ENCODE measurements around the gene CMTM7.

The CMTM7 gene

DNA sequence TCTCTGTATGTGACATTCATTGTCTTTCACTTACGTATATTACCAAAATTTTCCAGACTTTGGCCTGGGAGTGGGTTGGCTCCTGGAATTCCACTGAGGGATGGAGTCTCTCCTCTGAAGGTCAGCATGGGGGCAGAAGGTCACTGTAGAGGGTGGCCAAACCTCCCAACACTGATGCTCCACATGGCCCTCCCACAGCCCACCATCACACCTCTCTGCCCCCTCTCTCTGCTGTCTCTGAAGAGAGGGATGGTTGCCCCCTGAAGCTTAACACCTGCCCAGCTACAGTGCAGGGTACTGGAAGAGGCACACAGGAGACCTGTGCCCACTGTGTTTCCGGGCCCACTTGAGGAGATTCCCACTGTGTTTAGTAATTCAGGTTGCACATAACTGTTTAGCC, 58.8 kb downstream of the CMTM7 start:
- H3K9ac ChIP-seq (ENCODE audit: low read length), result no peak overlapping the region
- H3K4me1 ChIP-seq (ENCODE audit: low read length), result no peaks in the 10 kb centered on the region
- TF ChIP-seq, protein P1, sequence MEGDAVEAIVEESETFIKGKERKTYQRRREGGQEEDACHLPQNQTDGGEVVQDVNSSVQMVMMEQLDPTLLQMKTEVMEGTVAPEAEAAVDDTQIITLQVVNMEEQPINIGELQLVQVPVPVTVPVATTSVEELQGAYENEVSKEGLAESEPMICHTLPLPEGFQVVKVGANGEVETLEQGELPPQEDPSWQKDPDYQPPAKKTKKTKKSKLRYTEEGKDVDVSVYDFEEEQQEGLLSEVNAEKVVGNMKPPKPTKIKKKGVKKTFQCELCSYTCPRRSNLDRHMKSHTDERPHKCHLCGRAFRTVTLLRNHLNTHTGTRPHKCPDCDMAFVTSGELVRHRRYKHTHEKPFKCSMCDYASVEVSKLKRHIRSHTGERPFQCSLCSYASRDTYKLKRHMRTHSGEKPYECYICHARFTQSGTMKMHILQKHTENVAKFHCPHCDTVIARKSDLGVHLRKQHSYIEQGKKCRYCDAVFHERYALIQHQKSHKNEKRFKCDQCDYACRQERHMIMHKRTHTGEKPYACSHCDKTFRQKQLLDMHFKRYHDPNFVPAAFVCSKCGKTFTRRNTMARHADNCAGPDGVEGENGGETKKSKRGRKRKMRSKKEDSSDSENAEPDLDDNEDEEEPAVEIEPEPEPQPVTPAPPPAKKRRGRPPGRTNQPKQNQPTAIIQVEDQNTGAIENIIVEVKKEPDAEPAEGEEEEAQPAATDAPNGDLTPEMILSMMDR (IDR thresholded peaks at IDR 0.05; ENCODE audit: low read depth, low read length), result no peak
- TF ChIP-seq EZH2phosphoT487 (IDR thresholded peaks at IDR 0.05; ENCODE audit: low read depth), result no peak
- no peak overlapping the region for H3K27ac ChIP-seq (ENCODE audit: low read length)
- no peaks in the 10 kb centered on the region for H3K27me3 ChIP-seq (ENCODE audit: low read depth, low read length)
- peaks cover 4% of the 10 kb centered on the region for H3K36me3 ChIP-seq (replicated peaks; ENCODE audit: low read depth, low read length)
- no peak overlapping the region for H3K4me2 ChIP-seq (ENCODE audit: low read length)
- H3K9me3 ChIP-seq (ENCODE audit: insufficient read depth, low read length), result no peaks in the 10 kb centered on the region; the same call in 1 of the 2 replicates
- H2AFZ ChIP-seq (ENCODE audit: low read depth, low read length), result no peak overlapping the region
- H3K4me3 ChIP-seq (ENCODE audit: low read length), result no peak overlapping the region
- no peaks in the 10 kb centered on the region for H3K79me2 ChIP-seq (ENCODE audit: low read length)
- H4K20me1 ChIP-seq (ENCODE audit: insufficient read depth, low read length), result no peaks in the 10 kb centered on the region

DNA sequence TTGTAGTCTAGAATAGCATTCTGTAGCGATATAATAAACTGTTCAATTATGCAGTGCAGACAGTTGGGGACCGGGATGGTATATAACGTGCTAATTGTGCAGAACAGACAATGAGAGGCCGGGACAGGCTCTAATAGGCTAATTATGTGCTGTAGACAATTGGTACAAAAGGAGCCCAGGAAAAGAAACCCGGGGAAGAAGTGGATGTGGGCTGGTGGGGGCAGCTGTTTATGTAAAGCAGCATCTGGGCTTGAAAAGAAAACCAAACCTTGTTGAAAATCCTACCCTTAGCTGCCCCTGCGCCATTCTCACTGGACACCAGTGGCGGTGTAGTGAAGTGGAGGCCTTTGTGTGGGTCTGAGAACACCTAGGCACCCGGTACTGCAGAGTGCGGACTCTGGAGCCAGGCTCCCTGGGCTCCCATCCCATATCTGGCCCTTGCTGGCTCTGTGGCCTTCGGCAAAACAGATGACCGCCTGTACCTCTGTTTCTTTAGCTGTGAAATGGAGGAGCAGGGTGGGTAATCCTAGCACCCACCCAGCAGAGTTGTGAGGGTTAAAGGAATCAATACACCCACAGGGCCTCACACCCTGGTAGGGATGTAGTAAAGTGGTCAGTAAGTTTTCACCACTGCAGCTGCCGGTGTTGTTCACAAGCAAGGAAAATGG, 59.5 kb downstream of the CMTM7 start:
- Histone ChIP-seq H3K36me3 (replicated peaks; ENCODE audit: low read depth, low read length) (peaks cover 4% of the 10 kb centered on the region), H3K4me2 (ENCODE audit: low read length) (no peak overlapping the region), H4K20me1 (ENCODE audit: insufficient read depth, low read length) (no peaks in the 10 kb centered on the region), H3K79me2 (ENCODE audit: low read length) (no peaks in the 10 kb centered on the region), H3K9me3 (ENCODE audit: insufficient read depth, low read length) (no peaks in the 10 kb centered on the region; the same call in 1 of the 2 replicates), H3K27me3 (ENCODE audit: low read depth, low read length) (no peaks in the 10 kb centered on the region), H3K4me1 (ENCODE audit: low read length) (no peaks in the 10 kb centered on the region), H2AFZ (ENCODE audit: low read depth, low read length) (no peak overlapping the region), H3K27ac (ENCODE audit: low read length) (no peak overlapping the region), H3K4me3 (ENCODE audit: low read length) (no peak overlapping the region), H3K9ac (ENCODE audit: low read length) (no peak overlapping the region)
- TF ChIP-seq, protein P1 (IDR thresholded peaks at IDR 0.05; ENCODE audit: low read depth, low read length), result no peak
- TF ChIP-seq EZH2phosphoT487 (IDR thresholded peaks at IDR 0.05; ENCODE audit: low read depth), result no peak

DNA sequence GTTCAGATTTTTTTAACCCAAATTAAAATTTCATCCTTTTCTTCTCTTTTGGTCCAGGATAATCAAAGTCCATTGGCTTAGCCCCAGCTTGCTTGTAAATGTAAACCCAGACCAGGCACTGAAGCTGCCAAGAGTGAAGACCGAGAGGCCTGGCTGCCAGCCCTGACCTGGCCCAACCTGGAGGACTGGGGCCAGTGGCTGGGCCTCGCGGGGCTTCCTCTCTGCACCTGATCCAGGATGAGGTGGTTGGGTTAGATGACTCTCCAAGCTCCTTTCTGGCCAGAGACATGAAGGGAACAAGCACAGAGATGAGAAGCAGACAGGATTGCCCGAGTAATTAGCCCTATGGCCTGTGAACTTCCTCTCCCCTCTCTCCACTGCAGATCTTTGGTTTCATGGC, 60.4 kb downstream of the CMTM7 start:
- no peak for TF ChIP-seq EZH2phosphoT487 (IDR thresholded peaks at IDR 0.05; ENCODE audit: low read depth)
- TF ChIP-seq, protein P1 (IDR thresholded peaks at IDR 0.05; ENCODE audit: low read depth, low read length), result no peak
- Histone ChIP-seq H3K9ac (ENCODE audit: low read length) (no peak overlapping the region), H3K4me1 (ENCODE audit: low read length) (no peaks in the 10 kb centered on the region), H3K27ac (ENCODE audit: low read length) (no peak overlapping the region), H2AFZ (ENCODE audit: low read depth, low read length) (no peak overlapping the region), H3K4me3 (ENCODE audit: low read length) (no peak overlapping the region), H3K9me3 (ENCODE audit: insufficient read depth, low read length) (no peaks in the 10 kb centered on the region), H3K4me2 (ENCODE audit: low read length) (no peak overlapping the region), H3K79me2 (ENCODE audit: low read length) (no peaks in the 10 kb centered on the region), H3K36me3 (replicated peaks; ENCODE audit: low read depth, low read length) (peaks cover under 1% of the 10 kb centered on the region), H4K20me1 (ENCODE audit: insufficient read depth, low read length) (no peaks in the 10 kb centered on the region), H3K27me3 (ENCODE audit: low read depth, low read length) (no peaks in the 10 kb centered on the region)

DNA sequence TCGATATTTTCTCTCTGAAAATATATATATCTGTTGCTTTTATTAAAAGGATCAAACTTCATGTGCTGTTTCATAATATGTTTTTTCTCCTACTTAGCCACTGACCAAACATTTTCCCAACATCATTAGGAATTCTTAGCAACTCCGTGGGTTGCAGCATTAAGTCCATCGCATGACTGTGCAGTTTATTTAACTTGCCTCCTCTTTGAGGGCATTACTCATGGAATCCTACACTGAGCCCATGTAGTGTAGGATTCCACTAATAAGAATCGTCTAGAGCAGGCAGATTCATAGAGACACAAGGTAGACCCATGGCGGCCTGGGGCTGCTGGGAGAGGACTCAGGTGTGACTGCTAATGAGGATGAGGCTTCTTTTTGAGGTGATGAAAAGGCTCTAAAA, 61.7 kb downstream of the CMTM7 start:
- TF ChIP-seq, protein P1 (IDR thresholded peaks at IDR 0.05; ENCODE audit: low read depth, low read length), result no peak
- no peak for TF ChIP-seq EZH2phosphoT487 (IDR thresholded peaks at IDR 0.05; ENCODE audit: low read depth)
- Histone ChIP-seq H3K9ac (ENCODE audit: low read length) (no peak overlapping the region), H3K27ac (ENCODE audit: low read length) (no peak overlapping the region), H3K36me3 (replicated peaks; ENCODE audit: low read depth, low read length) (no peaks in the 10 kb centered on the region), H3K27me3 (ENCODE audit: low read depth, low read length) (no peaks in the 10 kb centered on the region), H3K79me2 (ENCODE audit: low read length) (no peaks in the 10 kb centered on the region), H3K4me3 (ENCODE audit: low read length) (no peak overlapping the region), H2AFZ (ENCODE audit: low read depth, low read length) (no peak overlapping the region), H3K4me2 (ENCODE audit: low read length) (no peak overlapping the region), H4K20me1 (ENCODE audit: insufficient read depth, low read length) (no peaks in the 10 kb centered on the region), H3K4me1 (ENCODE audit: low read length) (peaks cover 8% of the 10 kb centered on the region), H3K9me3 (ENCODE audit: insufficient read depth, low read length) (no peaks in the 10 kb centered on the region)

Measured in OCI-LY3 (cell line).